OCI-LY3 (cell line): ENCODE results near the gene SLC25A21.

Experiments
- CTCF ChIP-seq: fragments of 200-600, 300-600 bp; sonication (generic); IDR thresholded peaks from 2 replicates; pipeline ENCODE4 v1.5.1; 2014; ENCODE audit warnings: antibody characterized with exemption, low read length, low read depth
- EZH2phosphoT487 ChIP-seq: fragments of 200-600 bp; shearing (Covaris generic); IDR thresholded peaks from 2 replicates; pipeline ENCODE4 v1.6.1; 2018; ENCODE audit warnings: antibody characterized with exemption, mixed run types, low read depth

GRCh38 chr14:37062191-37062803 lies 110.1 kb downstream of the SLC25A21 start:
- TF ChIP-seq CTCF (no peak), EZH2phosphoT487 (no peak)
